CD4-positive, alpha-beta memory T cell (primary cell): ENCODE data around the gene EPX. TPM values are rescaled to one million over a fixed set of nuclear protein-coding genes. Genes with fewer than 3 reads are reported as not detected.

ENCODE experiments used
- CTCF ChIA-PET: fragments of 350-600 bp; sonication (Branson Sonifier 250); formaldehyde crosslinking; loops from one replicate; lab custom pipeline; 2021; ENCODE audit warnings: inconsistent platforms; ENCODE audit not compliant: partially characterized antibody; lab: Charles Lee
- POLR2A ChIA-PET: fragments of 350-600 bp; sonication (Branson Sonifier 250); formaldehyde crosslinking; loops from one replicate; lab custom pipeline; 2021; ENCODE audit not compliant: partially characterized antibody; lab: Charles Lee
- DNase-seq, 5 donors: peaks; one replicate each; pipeline versions ENCODE4 v3.0.0 to v3.0.0-alpha.2; 2020 to 2022; ENCODE audit warnings: mixed read lengths in 1 of 5
- H3K27ac ChIP-seq: one replicate; pipeline ENCODE4 v1.7.0; 2013; ENCODE audit warnings: low read depth, low read length
- H3K27me3 ChIP-seq: 2 replicates; pipeline ENCODE4 v1.7.0; 2013; ENCODE audit warnings: mild to moderate bottlenecking, low read length, moderate library complexity; ENCODE audit not compliant: insufficient read depth
- H3K36me3 ChIP-seq: 2 replicates; pipeline ENCODE4 v1.7.0; 2013; ENCODE audit warnings: mild to moderate bottlenecking, low read length, moderate library complexity; ENCODE audit not compliant: insufficient read depth
- H3K4me1 ChIP-seq: 2 replicates; pipeline ENCODE4 v1.7.0; 2013; ENCODE audit warnings: mild to moderate bottlenecking, low read length, moderate library complexity; ENCODE audit not compliant: insufficient read depth
- H3K4me3 ChIP-seq, 2 donors: one replicate each; pipeline ENCODE4 v1.7.0; 2013; ENCODE audit warnings: low read length in 2 of 2, mild to moderate bottlenecking in 1 of 2
- H3K9me3 ChIP-seq, 2 donors: one replicate each; pipeline ENCODE4 v1.7.0; 2013; ENCODE audit warnings: low read length in 2 of 2, control low read depth in 1 of 2; ENCODE audit not compliant: control insufficient read depth in 1 of 2
- H3K27ac Mint-ChIP-seq, 7 donors: one replicate each; pipeline ENCODE4 v1.8.0; 2020 to 2021; ENCODE audit warnings: mixed read lengths in 7 of 7, mild to moderate bottlenecking in 6 of 7, inconsistent platforms in 3 of 7, moderate library complexity in 3 of 7
- H3K27me3 Mint-ChIP-seq, 2 donors: one replicate each; pipeline ENCODE4 v1.8.0; 2020 to 2021; ENCODE audit warnings: mixed read lengths in 2 of 2
- H3K36me3 Mint-ChIP-seq, 2 donors: one replicate each; pipeline ENCODE4 v1.8.0; 2020 to 2021; ENCODE audit warnings: mixed read lengths in 2 of 2, inconsistent platforms in 1 of 2, mild to moderate bottlenecking in 1 of 2
- H3K4me1 Mint-ChIP-seq, 4 donors: one replicate each; pipeline ENCODE4 v1.8.0; 2020 to 2021; ENCODE audit warnings: mixed read lengths in 4 of 4, mild to moderate bottlenecking in 1 of 4
- H3K4me3 Mint-ChIP-seq, 8 donors: one replicate each; pipeline ENCODE4 v1.8.0; 2020 to 2021; ENCODE audit warnings: mixed read lengths in 8 of 8, mild to moderate bottlenecking in 7 of 8, moderate library complexity in 6 of 8, inconsistent platforms in 3 of 8
- H3K9me3 Mint-ChIP-seq, 8 donors: one replicate each; pipeline ENCODE4 v1.8.0; 2020 to 2021; ENCODE audit warnings: mixed read lengths in 8 of 8, mild to moderate bottlenecking in 5 of 8, inconsistent platforms in 3 of 8, moderate library complexity in 1 of 8
- intact Hi-C: fragments of 100-400 bp; cut with micrococcal nuclease; formaldehyde crosslinking; loops from one replicate; pipeline ENCODE4 v1.15.1; 2023
- polyA plus RNA-seq, 2 donors: library from polyadenylated mRNA; unstranded; fragments of 300-500 nt; fragmentation: Illumina TruSeq; gene quantifications; one replicate each; pipeline ENCODE4 v1.2.3, GENCODE V29; 2021
- total RNA-seq, 2 experiments: library from RNA; stranded (reverse); gene quantifications; one replicate each; pipeline ENCODE4 v1.2.3, GENCODE V29; 2021

Gene EPX
- total and polyA plus RNA-seq, 4 experiments from 2014 or later = not detected

- Histone ChIP-seq H3K27ac (peak overlapping the region; percentile 46), H3K4me3 (peak overlapping the region; percentile 1 to 2), H3K27me3 (no peaks in the 10 kb centered on the region), H3K4me1 (peaks cover 57% of the 10 kb centered on the region), H3K9me3 (no peaks in the 10 kb centered on the region), H3K36me3 (no peaks in the 10 kb centered on the region)
- Mint-ChIP-seq H3K9me3 (peaks cover 0 to 2% (median 0%) of the 10 kb centered on the region in 8 donors), H3K4me1 (peaks cover 54 to 69% (median 57%) of the 10 kb centered on the region in 4 donors), H3K4me3 (peak overlapping the region in 7 of 8 donors; percentile 47 to 83 (median 62)), H3K27ac (peak overlapping the region; percentile 76 to 95 (median 94)), H3K36me3 (no peaks in the 10 kb centered on the region), H3K27me3 (no peaks in the 10 kb centered on the region)
- intact Hi-C loops = no loop called here
- peak in 3 of 5 donors; percentile 14 to 21 (median 14) for DNase-seq
- ChIA-PET CTCF (interaction anchor here (0.8 to 5.0 kb wide), 18 partner anchors 12 to 312 kb away, joined by 3 to 191 read pairs (median 4); partner anchors contain the start of gene SRSF1), POLR2A (interaction anchor here (1.0 to 5.4 kb wide), 13 partner anchors 10 to 174 kb away, joined by 3 to 151 read pairs (median 5); partner anchors contain the start of gene SRSF1)
Observed at GRCh38 chr17:58170622-58171021, 21.9 kb upstream of the EPX start.

DNA sequence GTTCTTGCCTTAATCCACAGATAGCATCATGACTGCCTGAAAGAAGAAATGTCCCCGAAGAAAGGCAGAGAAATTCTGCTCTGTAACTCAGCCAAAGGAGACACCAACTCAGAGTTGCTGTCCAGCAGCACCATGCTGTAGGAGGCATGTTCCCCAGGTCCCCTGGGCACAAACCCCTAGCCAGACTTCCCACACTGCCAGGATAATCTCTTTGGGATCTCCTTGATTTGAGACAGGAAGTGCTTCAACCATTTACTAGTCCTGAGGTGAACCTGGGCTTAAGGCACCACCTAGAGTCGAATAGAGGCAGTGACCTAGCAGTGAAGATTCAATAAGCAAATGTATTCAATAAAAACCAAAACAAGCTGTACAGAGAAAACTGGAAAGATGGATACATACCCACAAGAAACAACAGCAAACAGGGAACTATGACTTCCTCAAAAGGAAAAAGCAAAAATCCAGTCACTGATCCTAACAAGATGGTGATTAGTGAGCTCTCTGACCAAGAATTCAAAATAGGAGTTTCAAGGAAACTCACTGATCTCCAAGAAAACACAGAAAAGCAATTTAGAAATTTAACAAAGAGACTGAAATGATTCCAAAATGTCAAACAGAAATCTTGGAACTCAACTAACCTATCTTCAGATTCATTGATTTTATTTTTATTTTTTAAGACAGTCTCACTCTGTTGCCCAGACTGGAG, 20.0 kb upstream of the EPX start:
- H3K36me3 Mint-ChIP-seq = no peaks in the 10 kb centered on the region
- H3K9me3 ChIP-seq = no peaks in the 10 kb centered on the region
- no peaks in the 10 kb centered on the region for H3K36me3 ChIP-seq
- no peak overlapping the region for H3K4me3 ChIP-seq
- no peaks in the 10 kb centered on the region for H3K27me3 ChIP-seq
- peaks cover under 1% of the 10 kb centered on the region in 2 donors for H3K27me3 Mint-ChIP-seq
- peak overlapping the region; percentile 16 to 69 (median 51) for H3K4me3 Mint-ChIP-seq
- peaks cover 0 to 2% (median 0%) of the 10 kb centered on the region in 8 donors for H3K9me3 Mint-ChIP-seq
- peaks cover 47% of the 10 kb centered on the region for H3K4me1 ChIP-seq
- peaks cover 40 to 50% (median 44%) of the 10 kb centered on the region in 4 donors for H3K4me1 Mint-ChIP-seq
- H3K27ac Mint-ChIP-seq = peak overlapping the region in 6 of 7 donors; percentile 15 to 92 (median 89)
- intact Hi-C loops = loop anchor here (1.0 to 2.0 kb wide), 5 partner anchors 20 to 280 kb away; partner anchors contain the start of gene SRSF1
- CTCF ChIA-PET = interaction anchor here (0.7 to 5.0 kb wide), 34 partner anchors 8 to 929 kb away, joined by 3 to 191 read pairs (median 4); partner anchors contain the start of genes MKS1 and SRSF1
- no peak overlapping the region for H3K27ac ChIP-seq
- POLR2A ChIA-PET = interaction anchor here (0.6 to 5.4 kb wide), 6 partner anchors 10 to 343 kb away, joined by 3 to 151 read pairs (median 4); partner anchors contain the start of genes MTMR4 and SRSF1
- DNase-seq = peak; percentile 62 to 72 (median 66)

GRCh38 chr17:58174871-58175270, 17.7 kb upstream of the EPX start:
- intact Hi-C loops = no loop called here
- Mint-ChIP-seq H3K9me3 (no peaks in the 10 kb centered on the region), H3K4me3 (no peak overlapping the region), H3K36me3 (no peaks in the 10 kb centered on the region), H3K4me1 (peaks cover 25 to 29% (median 26%) of the 10 kb centered on the region in 4 donors), H3K27me3 (peaks cover 2 to 6% of the 10 kb centered on the region in 2 donors), H3K27ac (no peak overlapping the region)
- Histone ChIP-seq H3K27me3 (no peaks in the 10 kb centered on the region), H3K4me3 (no peak overlapping the region), H3K9me3 (no peaks in the 10 kb centered on the region), H3K4me1 (peaks cover 29% of the 10 kb centered on the region), H3K27ac (no peak overlapping the region), H3K36me3 (no peaks in the 10 kb centered on the region)
- no peak for DNase-seq
- POLR2A ChIA-PET = no interaction called here
- CTCF ChIA-PET = interaction anchor here (0.7 to 3.1 kb wide), 6 partner anchors 10 to 62 kb away, joined by 3 to 31 read pairs (median 4); no protein-coding TSS in a partner anchor

- Mint-ChIP-seq H3K27ac (no peak overlapping the region), H3K4me3 (no peak overlapping the region), H3K27me3 (peaks cover 2 to 6% of the 10 kb centered on the region in 2 donors), H3K36me3 (no peaks in the 10 kb centered on the region), H3K9me3 (no peaks in the 10 kb centered on the region), H3K4me1 (peaks cover 14 to 15% (median 15%) of the 10 kb centered on the region in 4 donors)
- Histone ChIP-seq H3K4me3 (no peak overlapping the region), H3K4me1 (peaks cover 16% of the 10 kb centered on the region), H3K27ac (no peak overlapping the region), H3K27me3 (no peaks in the 10 kb centered on the region), H3K36me3 (no peaks in the 10 kb centered on the region), H3K9me3 (no peaks in the 10 kb centered on the region)
- ChIA-PET POLR2A (interaction anchor here (0.6 kb wide), 1 partner anchor 54 kb away, joined by 3 read pairs; no protein-coding TSS in a partner anchor), CTCF (interaction anchor here (1.3 to 3.1 kb wide), 4 partner anchors 19 to 54 kb away, joined by 4 to 31 read pairs (median 4); no protein-coding TSS in a partner anchor)
- DNase-seq = no peak
- intact Hi-C loops = no loop called here
Observed at GRCh38 chr17:58176200-58176599, 16.3 kb upstream of the EPX start.

DNA sequence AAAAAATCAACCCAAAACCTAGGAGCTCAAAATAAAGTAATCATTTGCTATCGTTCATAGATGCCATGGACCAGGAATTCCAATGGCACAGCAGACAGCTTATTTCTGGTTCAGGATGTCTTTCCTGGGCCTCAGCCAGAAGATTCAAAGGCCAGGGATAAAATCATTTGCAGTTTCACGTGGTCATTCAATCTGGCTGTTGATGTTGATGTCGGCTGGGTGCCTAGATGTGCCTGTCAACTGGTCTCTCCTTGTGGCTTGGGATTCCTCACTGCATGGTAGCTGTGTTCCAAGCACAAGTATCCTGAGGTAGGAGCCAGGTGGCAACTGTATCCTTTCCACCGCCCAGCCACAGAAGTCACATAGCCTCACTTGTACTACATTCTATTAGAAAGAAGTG, 10.7 kb upstream of the EPX start:
- Mint-ChIP-seq H3K27ac (no peak overlapping the region), H3K9me3 (peaks cover 0 to 1% (median 0%) of the 10 kb centered on the region in 8 donors), H3K4me1 (peaks cover 2 to 6% (median 4%) of the 10 kb centered on the region in 4 donors), H3K27me3 (peaks cover 5 to 6% of the 10 kb centered on the region in 2 donors), H3K4me3 (no peak overlapping the region), H3K36me3 (no peaks in the 10 kb centered on the region)
- no peak overlapping the region for H3K4me3 ChIP-seq
- intact Hi-C loops = no loop called here
- no peaks in the 10 kb centered on the region for H3K9me3 ChIP-seq
- ChIA-PET POLR2A (no interaction called here), CTCF (interaction anchor here (0.8 to 1.9 kb wide), 3 partner anchors 9 to 157 kb away, joined by 3 to 8 read pairs (median 6); no protein-coding TSS in a partner anchor)
- no peaks in the 10 kb centered on the region for H3K36me3 ChIP-seq
- no peak overlapping the region for H3K27ac ChIP-seq
- peaks cover 3% of the 10 kb centered on the region for H3K4me1 ChIP-seq
- no peaks in the 10 kb centered on the region for H3K27me3 ChIP-seq
- no peak for DNase-seq

GRCh38 chr17:58183514-58183913, 9.0 kb upstream of the EPX start:
- H3K27me3 Mint-ChIP-seq = peaks cover 5 to 6% of the 10 kb centered on the region in 2 donors
- H3K9me3 Mint-ChIP-seq = peaks cover 0 to 1% (median 0%) of the 10 kb centered on the region in 8 donors
- H3K27ac Mint-ChIP-seq = no peak overlapping the region
- H3K36me3 ChIP-seq = no peaks in the 10 kb centered on the region
- no peaks in the 10 kb centered on the region for H3K36me3 Mint-ChIP-seq
- no peaks in the 10 kb centered on the region for H3K27me3 ChIP-seq
- H3K27ac ChIP-seq = no peak overlapping the region
- H3K4me1 Mint-ChIP-seq = peaks cover 2 to 6% (median 4%) of the 10 kb centered on the region in 4 donors
- intact Hi-C loops = no loop called here
- DNase-seq = no peak
- POLR2A ChIA-PET = no interaction called here
- CTCF ChIA-PET = interaction anchor here (1.9 kb wide), 1 partner anchor 10 kb away, joined by 6 read pairs; no protein-coding TSS in a partner anchor
- H3K4me1 ChIP-seq = peaks cover 3% of the 10 kb centered on the region
- no peak overlapping the region for H3K4me3 ChIP-seq
- no peaks in the 10 kb centered on the region for H3K9me3 ChIP-seq
- H3K4me3 Mint-ChIP-seq = no peak overlapping the region
